Right atrium auricular region (tissue), 2 donors: ENCODE measurements around the gene TSLP. TPM values are rescaled to one million over a fixed set of nuclear protein-coding genes. Genes with fewer than 3 reads are reported as not detected.

ENCODE experiments used
- DNase-seq: peaks from one replicate; pipeline ENCODE4 v3.0.0-alpha.2; 2019; ENCODE audit warnings: low spot score
- H3K27ac ChIP-seq, 2 donors: fragments of 200-600 bp; sonication (generic); 1 replicate in 1 of 2; 2 replicates in 1 of 2; pipeline ENCODE4 v1.5.1; 2016 to 2019
- H3K27me3 ChIP-seq, 2 donors: fragments of 200-600 bp; sonication (generic); one replicate each; pipeline versions ENCODE4 v1.5.1 to v1.6.0; 2017 to 2019
- H3K36me3 ChIP-seq: fragments of 200-600 bp; sonication (generic); one replicate; pipeline ENCODE4 v1.5.1; 2016
- H3K4me1 ChIP-seq, 2 donors: fragments of 200-600 bp; sonication (generic); one replicate each; pipeline versions ENCODE4 v1.5.1 to v1.6.0; 2017 to 2019
- H3K4me3 ChIP-seq, 2 donors: fragments of 200-600 bp; sonication (generic); 1 replicate in 1 of 2; 2 replicates in 1 of 2; pipeline ENCODE4 v1.5.1; 2017 to 2019; ENCODE audit warnings: mild to moderate bottlenecking in 1 of 2, moderate library complexity in 1 of 2
- H3K9me3 ChIP-seq, 2 donors: fragments of 200-600 bp; sonication (generic); one replicate each; pipeline ENCODE4 v1.5.1; 2019
- total RNA-seq, 2 donors: library from RNA; depleted of rRNA; stranded (reverse); fragments of >200 nt; gene quantifications; one replicate each; pipeline ENCODE4 v1.1.0, GENCODE V29; 2016
- TF ChIP-seq, protein P1 (sequence below), 2 donors: fragments of 200-600 bp; sonication (generic); IDR thresholded peaks; one replicate each; pipeline ENCODE4 v1.5.1; 2019; ENCODE audit warnings: antibody characterized with exemption in 2 of 2

TSLP gene
- total RNA-seq, 2 donors from 2014 or later, result 1.8 to 2.3 TPM

DNA sequence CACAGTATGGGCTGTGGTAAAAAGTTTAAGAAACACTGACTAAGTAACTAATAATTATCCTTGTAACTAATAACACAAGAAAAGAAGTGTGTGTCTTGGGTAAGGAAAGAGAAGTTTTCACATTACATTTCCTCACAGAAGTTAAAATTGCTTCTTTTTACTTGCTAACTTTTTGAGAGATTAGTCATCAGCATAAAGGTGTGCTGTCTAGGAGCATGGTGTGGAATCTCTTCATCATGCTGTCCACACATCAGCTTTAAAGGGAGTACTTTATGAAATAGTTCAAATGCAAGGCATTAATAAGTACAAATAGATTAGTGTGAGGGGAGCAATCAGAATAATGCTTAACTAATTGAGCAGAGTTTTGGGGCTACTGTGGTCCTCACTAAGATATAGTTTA lies 50.4 kb downstream of the TSLP start:
- peaks cover 73% of the 10 kb centered on the region for H3K36me3 ChIP-seq
- H3K4me3 ChIP-seq, result no peak overlapping the region
- H3K27ac ChIP-seq, result no peak overlapping the region

DNA sequence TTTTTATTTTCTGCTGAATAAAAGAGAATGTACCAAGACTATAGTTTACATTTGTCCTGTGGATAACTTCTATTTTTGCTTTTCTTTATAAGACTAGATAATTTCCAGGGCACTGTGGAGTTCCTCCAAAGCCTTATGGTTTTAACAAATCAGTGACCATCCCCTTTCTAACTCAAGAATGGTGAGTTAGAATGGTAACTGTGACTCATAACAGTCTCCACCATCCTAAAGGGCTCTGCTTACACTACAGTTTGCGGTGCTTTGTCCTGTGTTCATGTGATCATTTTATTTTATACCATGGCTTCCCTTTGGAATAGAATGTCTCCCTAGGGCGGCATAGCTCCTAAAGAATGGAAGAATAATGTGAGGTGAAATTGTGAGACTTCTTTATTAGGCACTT lies 50.9 kb downstream of the TSLP start:
- TF ChIP-seq, protein P1, sequence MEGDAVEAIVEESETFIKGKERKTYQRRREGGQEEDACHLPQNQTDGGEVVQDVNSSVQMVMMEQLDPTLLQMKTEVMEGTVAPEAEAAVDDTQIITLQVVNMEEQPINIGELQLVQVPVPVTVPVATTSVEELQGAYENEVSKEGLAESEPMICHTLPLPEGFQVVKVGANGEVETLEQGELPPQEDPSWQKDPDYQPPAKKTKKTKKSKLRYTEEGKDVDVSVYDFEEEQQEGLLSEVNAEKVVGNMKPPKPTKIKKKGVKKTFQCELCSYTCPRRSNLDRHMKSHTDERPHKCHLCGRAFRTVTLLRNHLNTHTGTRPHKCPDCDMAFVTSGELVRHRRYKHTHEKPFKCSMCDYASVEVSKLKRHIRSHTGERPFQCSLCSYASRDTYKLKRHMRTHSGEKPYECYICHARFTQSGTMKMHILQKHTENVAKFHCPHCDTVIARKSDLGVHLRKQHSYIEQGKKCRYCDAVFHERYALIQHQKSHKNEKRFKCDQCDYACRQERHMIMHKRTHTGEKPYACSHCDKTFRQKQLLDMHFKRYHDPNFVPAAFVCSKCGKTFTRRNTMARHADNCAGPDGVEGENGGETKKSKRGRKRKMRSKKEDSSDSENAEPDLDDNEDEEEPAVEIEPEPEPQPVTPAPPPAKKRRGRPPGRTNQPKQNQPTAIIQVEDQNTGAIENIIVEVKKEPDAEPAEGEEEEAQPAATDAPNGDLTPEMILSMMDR (IDR thresholded peaks at IDR 0.05), result no peak
- DNase-seq, result no peak
- Histone ChIP-seq H3K36me3 (peaks cover 73% of the 10 kb centered on the region), H3K4me3 (no peak overlapping the region), H3K4me1 (no peaks in the 10 kb centered on the region), H3K27ac (no peak overlapping the region), H3K9me3 (no peaks in the 10 kb centered on the region), H3K27me3 (no peaks in the 10 kb centered on the region)

More for the DNA sequence above, 50.4 kb downstream of the TSLP start:
- H3K4me1 ChIP-seq, result no peaks in the 10 kb centered on the region
- H3K27me3 ChIP-seq, result no peaks in the 10 kb centered on the region
- no peaks in the 10 kb centered on the region for H3K9me3 ChIP-seq
- DNase-seq, result no peak
- TF ChIP-seq, protein P1 (IDR thresholded peaks at IDR 0.05), result no peak

DNA sequence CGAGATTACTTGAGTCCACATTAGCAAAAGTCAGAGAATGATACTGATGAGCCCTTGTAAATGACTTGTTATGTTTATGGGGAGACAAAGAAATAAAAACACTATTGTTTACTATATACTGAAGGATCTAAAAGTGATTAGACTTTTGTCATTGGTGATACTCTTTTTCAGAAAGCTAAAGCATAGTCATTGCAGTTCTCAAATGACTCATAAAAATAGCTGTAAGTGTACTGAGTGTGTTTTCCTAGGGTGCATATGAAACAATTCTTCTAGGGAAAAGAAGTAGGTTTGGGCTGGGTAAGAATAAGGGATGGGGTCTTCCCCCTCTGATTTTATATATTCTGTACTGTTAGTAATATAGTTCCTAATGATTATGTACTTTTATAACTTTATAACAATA lies 53.3 kb downstream of the TSLP start:
- no peak for DNase-seq
- H3K36me3 ChIP-seq, result peaks cover 66% of the 10 kb centered on the region
- no peaks in the 10 kb centered on the region for H3K27me3 ChIP-seq
- TF ChIP-seq, protein P1 (IDR thresholded peaks at IDR 0.05), result no peak
- no peaks in the 10 kb centered on the region for H3K9me3 ChIP-seq
- no peak overlapping the region for H3K4me3 ChIP-seq
- H3K4me1 ChIP-seq, result no peaks in the 10 kb centered on the region
- no peak overlapping the region for H3K27ac ChIP-seq

DNA sequence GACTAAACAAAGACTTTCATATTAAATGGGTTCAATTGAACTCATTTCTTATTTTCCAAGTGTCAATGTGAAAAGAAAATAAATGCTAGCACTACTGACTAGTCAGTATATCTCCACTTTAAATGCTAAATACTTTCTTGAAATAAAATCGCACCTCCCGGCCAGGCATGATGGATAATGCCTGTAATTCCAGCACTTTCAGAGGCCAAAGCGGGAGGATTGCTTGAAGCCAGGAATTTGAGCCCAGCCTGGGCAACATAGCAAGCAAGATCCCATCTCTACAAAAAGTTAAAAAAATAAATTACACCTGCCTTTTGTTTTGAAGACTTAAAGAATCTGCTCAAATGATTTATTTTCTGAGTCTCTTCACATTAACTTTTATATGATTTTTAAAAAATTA lies 55.4 kb downstream of the TSLP start:
- no peaks in the 10 kb centered on the region for H3K27me3 ChIP-seq
- peaks cover 46% of the 10 kb centered on the region for H3K36me3 ChIP-seq
- no peak overlapping the region for H3K27ac ChIP-seq
- no peak overlapping the region for H3K4me3 ChIP-seq
- no peaks in the 10 kb centered on the region for H3K9me3 ChIP-seq
- TF ChIP-seq, protein P1 (IDR thresholded peaks at IDR 0.05), result no peak
- DNase-seq, result no peak
- no peaks in the 10 kb centered on the region for H3K4me1 ChIP-seq

Other genes starting within 250 kb of the TSLP start
- 10 to 100 TPM; 10.5 to 12.6 TPM for gene WDR36, start 20.6 kb downstream of the TSLP start, total RNA-seq
- under 1 TPM; 0.11 to 0.67 TPM for gene CAMK4, start 152.7 kb downstream of the TSLP start, total RNA-seq